K562 (cell line): ENCODE data around the gene MS4A7. TPM values are rescaled to one million over a fixed set of nuclear protein-coding genes. Genes with fewer than 3 reads are reported as not detected.

Source experiments
- CHD1 ChIP-seq: fragments of 200-600 bp; sonication (generic); IDR thresholded peaks from one replicate; pipeline ENCODE4 v1.6.1; 2012; ENCODE audit warnings: mild to moderate bottlenecking, moderate library complexity, low read length, inconsistent platforms
- CSDE1 ChIP-seq, 2 experiments: fragments of 450-650 bp; IDR thresholded peaks; 2 replicates each; pipeline ENCODE4 v1.6.1; 2016; ENCODE audit warnings: mild to moderate bottlenecking in 1 of 2
- ERF ChIP-seq: fragments of 450-650 bp; formaldehyde crosslinking; IDR thresholded peaks from 2 replicates; pipeline ENCODE4 v1.4.0; 2020; ENCODE audit warnings: mild to moderate bottlenecking, mixed read lengths
- ETV6 ChIP-seq, 3 experiments: fragments of 150-350 bp in 1 of 3; sonication (generic) in 1 of 3; formaldehyde crosslinking in 1 of 3; IDR thresholded peaks; 2 replicates each; pipeline versions ENCODE4 v1.6.1 to v1.8.0; 2014 to 2022; ENCODE audit warnings: borderline replicate concordance in 2 of 3, low read depth in 2 of 3, antibody characterized with exemption in 1 of 3, low read length in 1 of 3, mild to moderate bottlenecking in 1 of 3, missing genetic modification reagents in 1 of 3
- FIP1L1 ChIP-seq: fragments of 200-400 bp; formaldehyde crosslinking; IDR thresholded peaks from 2 replicates; pipeline ENCODE4 v1.6.1; 2018; ENCODE audit warnings: mild to moderate bottlenecking, low read depth, low read length; ENCODE audit not compliant: poor library complexity, severe bottlenecking
- MLLT1 ChIP-seq, 2 experiments: fragments of 450-650 bp; IDR thresholded peaks; 2 replicates each; pipeline ENCODE4 v1.6.1; 2016
- PHF20 ChIP-seq: fragments of 450-650 bp; IDR thresholded peaks from 2 replicates; pipeline ENCODE4 v1.6.1; 2018; ENCODE audit not compliant: partially characterized antibody
- PKNOX1 ChIP-seq: fragments of 450-650 bp; IDR thresholded peaks from 2 replicates; pipeline ENCODE4 v1.6.1; 2016
- PURB ChIP-seq: sonication (generic); formaldehyde crosslinking; IDR thresholded peaks from 2 replicates; pipeline ENCODE4 v1.9.0; 2021; ENCODE audit warnings: low read depth, mild to moderate bottlenecking, missing genetic modification reagents
- SMAD1 ChIP-seq: fragments of 150-350 bp; IDR thresholded peaks from 2 replicates; pipeline ENCODE4 v1.6.1; 2014; ENCODE audit warnings: low read length, low read depth; ENCODE audit not compliant: partially characterized antibody
- SPI1 ChIP-seq: IDR thresholded peaks from 2 replicates; pipeline ENCODE4 v1.6.1; 2011; ENCODE audit warnings: low read depth, low read length, control low read depth, borderline replicate concordance
- TCF3 ChIP-seq: sonication (generic); formaldehyde crosslinking; IDR thresholded peaks from 2 replicates; pipeline ENCODE4 v1.4.0; 2020; ENCODE audit warnings: mild to moderate bottlenecking, missing genetic modification reagents
- TEAD2 ChIP-seq: fragments of 450-650 bp; IDR thresholded peaks from 2 replicates; pipeline ENCODE4 v1.6.1; 2016; ENCODE audit warnings: missing genetic modification characterization, control low read depth, missing compliant biosample characterization
- ZBTB9 ChIP-seq: fragments of 450-650 bp; formaldehyde crosslinking; IDR thresholded peaks from 2 replicates; pipeline ENCODE4 v1.4.0; 2020; ENCODE audit warnings: mild to moderate bottlenecking, moderate library complexity
- ZNF165 ChIP-seq: fragments of 250-450 bp; sonication (Bioruptor Pico); IDR thresholded peaks from 2 replicates; pipeline ENCODE4 v1.4.0; 2020; ENCODE audit warnings: borderline replicate concordance
- ZNF212 ChIP-seq: fragments of 450-650 bp; formaldehyde crosslinking; IDR thresholded peaks from 2 replicates; pipeline ENCODE4 v1.4.0; 2020; ENCODE audit warnings: mild to moderate bottlenecking
- ZNF407 ChIP-seq: fragments of 450-650 bp; IDR thresholded peaks from 2 replicates; pipeline ENCODE4 v1.6.1; 2016; ENCODE audit warnings: low read depth
- ZNF785 ChIP-seq: fragments of 250-450 bp; sonication (Bioruptor Pico); IDR thresholded peaks from 2 replicates; pipeline ENCODE4 v1.4.0; 2020; ENCODE audit warnings: mild to moderate bottlenecking
- polyA plus RNA-seq, 8 experiments: library from polyadenylated mRNA; depleted of rRNA in 4 of 8; stranded (reverse) in 5 of 8; unstranded in 3 of 8; fragments of >200 nt; fragmentation: Nextera tagmentation in 2 of 8; fragmentation: Illumina TruSeq in 1 of 8; extraction: Ambion mirVana in 2 of 8; extraction: Trizol in 1 of 8; gene quantifications; 2 replicates each; pipeline versions ENCODE4 v1.2.1 to v1.2.3, GENCODE V29; 2011 to 2014; ENCODE audit warnings: inconsistent platforms in 1 of 8, missing spikeins in 1 of 8
- total RNA-seq, 7 experiments: library from RNA; depleted of rRNA in 6 of 7; stranded (reverse); fragments of >200 nt in 6 of 7; fragmentation: Illumina TruSeq in 2 of 7; extraction: Trizol in 2 of 7; gene quantifications; 2 replicates each; pipeline versions ENCODE4 v1.2.1 to v1.2.3, GENCODE V29; 2011 to 2021; ENCODE audit warnings: low replicate concordance in 1 of 7

MS4A7 gene
- total and polyA plus RNA-seq, 9 of the 15 experiments (the other 6 are each of a cell fraction or from before 2014, with no cell fraction given) = not detected

GRCh38 chr11:60345489-60345888 lies 32.8 kb upstream of the MS4A7 start (continued):
- no peak for TF ChIP-seq TEAD2 (tag)
- TF ChIP-seq TCF3 (CRISPR knock-in tag) = no peak
- no peak for TF ChIP-seq ZBTB9
- no peak for TF ChIP-seq FIP1L1
- TF ChIP-seq ZNF165 = no peak
- no peak for TF ChIP-seq ERF (CRISPR knock-in tag)
- no peak for TF ChIP-seq ZNF785
- TF ChIP-seq MLLT1 (IDR thresholded peaks at IDR 0.05) = no peak
- TF ChIP-seq SMAD1 = no peak
- no peak for TF ChIP-seq SPI1
- TF ChIP-seq ZNF407 = no peak
- TF ChIP-seq PKNOX1 = peak; percentile 55
- TF ChIP-seq ZNF212 (CRISPR knock-in tag) = no peak
- no peak for TF ChIP-seq PHF20
- no peak for TF ChIP-seq ETV6 (IDR thresholded peaks at IDR 0.05; ENCODE audit: borderline replicate concordance in 1 of 2, low read depth in 2 of 2, low read length in 1 of 2)
- no peak for TF ChIP-seq ETV6 (CRISPR knock-in tag; IDR thresholded peaks at IDR 0.05; ENCODE audit: borderline replicate concordance)
- no peak for TF ChIP-seq CHD1
- no peak for TF ChIP-seq CSDE1 (IDR thresholded peaks at IDR 0.05)
- no peak for TF ChIP-seq PURB (CRISPR knock-in tag)
